ENCODE results near the gene CD164.
"Not testable (repeated sequence)": the region's sequence is repeated elsewhere in the genome, so short reads cannot be mapped to it uniquely, and the experiment has no call there.

CD164 gene

GRCh38 chr6:109342506-109342905, 39.8 kb downstream of the CD164 start:
- DNase-seq, result no peak

GRCh38 chr6:109340811-109341210, 41.5 kb downstream of the CD164 start:
- peak; percentile 31 for DNase-seq

- DNase-seq, result no peak
Observed at GRCh38 chr6:109339906-109340678, 42.2 kb downstream of the CD164 start.

- no peak for DNase-seq
Observed at GRCh38 chr6:109336221-109336961, 45.9 kb downstream of the CD164 start.

GRCh38 chr6:109333870-109334269, 48.4 kb downstream of the CD164 start:
- DNase-seq, result not testable (repeated sequence)

- DNase-seq, result no peak
Observed at GRCh38 chr6:109332748-109333147, 49.5 kb downstream of the CD164 start.

GRCh38 chr6:109331081-109331480, 51.2 kb downstream of the CD164 start:
- DNase-seq, result no peak

GRCh38 chr6:109330263-109330662, 52.0 kb downstream of the CD164 start:
- no peak for DNase-seq

- DNase-seq, result no peak
Observed at GRCh38 chr6:109328629-109329028, 53.6 kb downstream of the CD164 start.

GRCh38 chr6:109327959-109328358, 54.3 kb downstream of the CD164 start:
- DNase-seq, result no peak

GRCh38 chr6:109327491-109327890, 54.8 kb downstream of the CD164 start:
- no peak for DNase-seq

GRCh38 chr6:109326351-109326750, 55.9 kb downstream of the CD164 start:
- no peak for DNase-seq

- DNase-seq, result no peak
Observed at GRCh38 chr6:109325400-109325801, 56.9 kb downstream of the CD164 start.

- DNase-seq, result no peak
Observed at GRCh38 chr6:109323241-109323640, 59.0 kb downstream of the CD164 start.

- DNase-seq, result no peak
Observed at GRCh38 chr6:109322825-109323224, 59.4 kb downstream of the CD164 start.

GRCh38 chr6:109321752-109322151, 60.5 kb downstream of the CD164 start:
- DNase-seq, result no peak

GRCh38 chr6:109320072-109320471, 62.2 kb downstream of the CD164 start:
- DNase-seq, result no peak

GRCh38 chr6:109318328-109318876, 63.9 kb downstream of the CD164 start:
- no peak for DNase-seq

- DNase-seq, result no peak
Observed at GRCh38 chr6:109316909-109317308, 65.4 kb downstream of the CD164 start.

Data from eye (tissue), 1 donor.